Measurements from ENCODE around the gene CNPY1.

CNPY1 gene

GRCh38 chr7:155491812-155492211 is 54.5 kb downstream of the CNPY1 start:
- no peak overlapping the region for H3K4me3 ChIP-seq (ENCODE audit: low read depth, low read length)
- no peak for TF ChIP-seq CTCF (IDR thresholded peaks at IDR 0.05; ENCODE audit: insufficient read depth, low read depth, low read length, missing control alignments)
- DNase-seq (ENCODE audit: low read depth): no peak

- TF ChIP-seq CTCF (IDR thresholded peaks at IDR 0.05; ENCODE audit: insufficient read depth, low read depth, low read length, missing control alignments): no peak
- peak; percentile 35 for DNase-seq (ENCODE audit: low read depth)
These were observed 55.4 kb downstream of the CNPY1 start for GRCh38 chr7:155490697-155491628.

GRCh38 chr7:155489862-155490696 is 56.3 kb downstream of the CNPY1 start:
- peak overlapping the region; percentile 22 for H3K4me3 ChIP-seq (ENCODE audit: low read depth, low read length)
- DNase-seq (ENCODE audit: low read depth): no peak
- TF ChIP-seq CTCF (IDR thresholded peaks at IDR 0.05; ENCODE audit: insufficient read depth, low read depth, low read length, missing control alignments): no peak

More at GRCh38 chr7:155490697-155491628, 55.4 kb downstream of the CNPY1 start:
- H3K4me3 ChIP-seq (ENCODE audit: low read depth, low read length): peak overlapping the region; percentile 22

- H3K4me3 ChIP-seq (ENCODE audit: low read depth, low read length): no peak overlapping the region
- no peak for DNase-seq (ENCODE audit: low read depth)
- TF ChIP-seq CTCF (IDR thresholded peaks at IDR 0.05; ENCODE audit: insufficient read depth, low read depth, low read length, missing control alignments): no peak
These were observed 57.1 kb downstream of the CNPY1 start for GRCh38 chr7:155489158-155489840.

- TF ChIP-seq CTCF (IDR thresholded peaks at IDR 0.05; ENCODE audit: insufficient read depth, low read depth, low read length, missing control alignments): no peak
- DNase-seq (ENCODE audit: low read depth): no peak
These were observed 57.8 kb downstream of the CNPY1 start for GRCh38 chr7:155488483-155489127.

More at GRCh38 chr7:155488483-155489127, 57.8 kb downstream of the CNPY1 start:
- no peak overlapping the region for H3K4me3 ChIP-seq (ENCODE audit: low read depth, low read length)

Measured in GM12865 (cell line).